Calu3 (cell line): ENCODE data around the gene CLCF1. TPM values are rescaled to one million over a fixed set of nuclear protein-coding genes. Genes with fewer than 3 reads are reported as not detected.

ENCODE experiments used
- BruUV-seq: library from RNA; stranded (reverse); fragments of 400-500 nt; replicated peaks from 2 replicates; lab custom pipeline; 2021; lab: Mats Ljungman, UMichigan
- CTCF ChIA-PET: fragments of 300-600 bp; sonication (Branson Sonifier 250); formaldehyde crosslinking; loops from one replicate; lab custom pipeline; 2022; ENCODE audit warnings: antibody characterized with exemption; lab: Charles Lee
- DNase-seq: peaks from one replicate; pipeline ENCODE4 v3.0.0; 2022
- H3K27ac Mint-ChIP-seq: one replicate; pipeline ENCODE4 v1.8.0; 2022; ENCODE audit warnings: mixed read lengths; ENCODE audit not compliant: unreplicated experiment
- H3K27me3 Mint-ChIP-seq: one replicate; pipeline ENCODE4 v1.8.0; 2022; ENCODE audit warnings: mixed read lengths; ENCODE audit not compliant: unreplicated experiment
- H3K36me3 Mint-ChIP-seq: one replicate; pipeline ENCODE4 v1.8.0; 2022; ENCODE audit warnings: mild to moderate bottlenecking, moderate library complexity, mixed read lengths; ENCODE audit not compliant: insufficient read depth, unreplicated experiment
- H3K4me1 Mint-ChIP-seq: one replicate; pipeline ENCODE4 v1.8.0; 2022; ENCODE audit warnings: mild to moderate bottlenecking, low read depth, mixed read lengths; ENCODE audit not compliant: unreplicated experiment
- H3K4me3 Mint-ChIP-seq: one replicate; pipeline ENCODE4 v1.8.0; 2022; ENCODE audit warnings: mild to moderate bottlenecking, low read depth, moderate library complexity, mixed read lengths; ENCODE audit not compliant: unreplicated experiment
- H3K9me3 Mint-ChIP-seq: one replicate; pipeline ENCODE4 v1.8.0; 2022; ENCODE audit warnings: low read depth, mixed read lengths; ENCODE audit not compliant: unreplicated experiment
- CTCF ChIP-seq: fragments of 200-600 bp; IDR thresholded peaks from one replicate; pipeline ENCODE4 v1.8.0; 2022; ENCODE audit warnings: antibody characterized with exemption; ENCODE audit not compliant: unreplicated experiment
- intact Hi-C: fragments of 100-400 bp; cut with micrococcal nuclease; formaldehyde crosslinking; loops from one replicate; pipeline ENCODE4 v1.10.0; 2022; ENCODE audit not compliant: unreplicated experiment
- total RNA-seq: library from RNA; stranded (reverse); gene quantifications from 2 replicates; pipeline ENCODE4 v1.2.3, GENCODE V29; 2022

Gene CLCF1
- total RNA-seq, 1 experiment from 2014 or later: 7.5 TPM

DNA sequence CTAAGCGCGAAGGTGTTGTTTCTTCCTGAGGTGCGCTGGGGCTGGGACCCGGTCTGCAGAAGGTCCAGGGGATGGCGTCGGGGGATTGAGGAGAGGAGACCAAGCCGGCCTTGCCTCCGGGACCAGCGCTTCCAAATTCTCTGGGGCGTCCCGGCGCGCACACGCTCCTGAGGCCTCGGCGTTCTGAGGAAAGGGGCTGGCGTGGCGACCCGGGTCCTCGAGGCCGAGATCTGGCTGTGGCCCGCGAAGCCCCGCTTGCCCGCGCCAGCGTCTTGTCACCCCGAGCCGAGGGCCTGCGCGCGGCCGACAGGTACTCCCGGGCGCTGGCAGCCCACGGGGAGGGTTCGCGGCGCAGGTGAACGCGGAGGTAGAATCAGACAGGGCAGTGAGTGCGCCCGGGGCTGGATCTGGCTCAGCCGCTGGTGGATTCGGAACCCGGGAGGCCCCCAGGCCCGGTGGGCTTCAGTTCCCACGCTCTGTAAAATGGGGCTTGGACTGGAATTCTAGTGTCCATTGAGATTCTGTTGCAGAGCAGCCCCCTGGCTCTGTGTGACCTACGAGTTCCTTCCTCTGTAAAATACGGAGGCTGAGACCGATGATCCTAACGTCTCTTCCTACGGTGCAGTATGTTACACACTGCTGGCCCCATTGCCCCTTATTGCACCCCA, 55.4 kb downstream of the CLCF1 start:
- no peaks in the 10 kb centered on the region for H3K27me3 Mint-ChIP-seq
- TSS peak; percentile 14 for BruUV-seq
- TF ChIP-seq CTCF: no peak
- H3K36me3 Mint-ChIP-seq: peaks cover 35% of the 10 kb centered on the region
- DNase-seq: peak; percentile 53
- intact Hi-C loops: loop anchor here (1.0 kb wide), 1 partner anchor 56 kb away; no protein-coding TSS in a partner anchor
- CTCF ChIA-PET: interaction anchor here (0.6 to 3.5 kb wide), 18 partner anchors 14 to 335 kb away, joined by 3 to 25 read pairs (median 5); partner anchors contain the start of genes GRK2 and SSH3
- peak overlapping the region; percentile 93 for H3K27ac Mint-ChIP-seq
- H3K4me1 Mint-ChIP-seq: peaks cover 26% of the 10 kb centered on the region
- no peaks in the 10 kb centered on the region for H3K9me3 Mint-ChIP-seq
- peak overlapping the region; percentile 99 for H3K4me3 Mint-ChIP-seq

- H3K9me3 Mint-ChIP-seq: no peaks in the 10 kb centered on the region
- peak; percentile 88 for TF ChIP-seq CTCF
- CTCF ChIA-PET: interaction anchor here (0.6 to 3.5 kb wide), 19 partner anchors 14 to 335 kb away, joined by 3 to 25 read pairs (median 5); partner anchors contain the start of genes GRK2 and SSH3
- H3K36me3 Mint-ChIP-seq: peaks cover 42% of the 10 kb centered on the region
- DNase-seq: peak; percentile 97
- intact Hi-C loops: loop anchor here (1.0 kb wide), 1 partner anchor 55 kb away; no protein-coding TSS in a partner anchor
- BruUV-seq: TSS peak; percentile 97
- H3K27me3 Mint-ChIP-seq: no peaks in the 10 kb centered on the region
- H3K27ac Mint-ChIP-seq: peak overlapping the region; percentile 93
- peak overlapping the region; percentile 99 for H3K4me3 Mint-ChIP-seq
- H3K4me1 Mint-ChIP-seq: peaks cover 33% of the 10 kb centered on the region
These were observed 56.1 kb downstream of the CLCF1 start for GRCh38 chr11:67317205-67317887.

- no peak for TF ChIP-seq CTCF
- H3K36me3 Mint-ChIP-seq: peaks cover 43% of the 10 kb centered on the region
- H3K9me3 Mint-ChIP-seq: no peaks in the 10 kb centered on the region
- no peak for DNase-seq
- H3K4me1 Mint-ChIP-seq: peaks cover 36% of the 10 kb centered on the region
- intact Hi-C loops: loop anchor here (1.0 kb wide), 1 partner anchor 55 kb away; no protein-coding TSS in a partner anchor
- no peaks in the 10 kb centered on the region for H3K27me3 Mint-ChIP-seq
- no TSS peak for BruUV-seq
- peak overlapping the region; percentile 99 for H3K4me3 Mint-ChIP-seq
- peak overlapping the region; percentile 93 for H3K27ac Mint-ChIP-seq
- CTCF ChIA-PET: interaction anchor here (0.6 to 3.5 kb wide), 18 partner anchors 13 to 262 kb away, joined by 3 to 25 read pairs (median 5); partner anchors contain the start of genes GRK2 and SSH3
These were observed 56.6 kb downstream of the CLCF1 start for GRCh38 chr11:67316882-67317204.

DNA sequence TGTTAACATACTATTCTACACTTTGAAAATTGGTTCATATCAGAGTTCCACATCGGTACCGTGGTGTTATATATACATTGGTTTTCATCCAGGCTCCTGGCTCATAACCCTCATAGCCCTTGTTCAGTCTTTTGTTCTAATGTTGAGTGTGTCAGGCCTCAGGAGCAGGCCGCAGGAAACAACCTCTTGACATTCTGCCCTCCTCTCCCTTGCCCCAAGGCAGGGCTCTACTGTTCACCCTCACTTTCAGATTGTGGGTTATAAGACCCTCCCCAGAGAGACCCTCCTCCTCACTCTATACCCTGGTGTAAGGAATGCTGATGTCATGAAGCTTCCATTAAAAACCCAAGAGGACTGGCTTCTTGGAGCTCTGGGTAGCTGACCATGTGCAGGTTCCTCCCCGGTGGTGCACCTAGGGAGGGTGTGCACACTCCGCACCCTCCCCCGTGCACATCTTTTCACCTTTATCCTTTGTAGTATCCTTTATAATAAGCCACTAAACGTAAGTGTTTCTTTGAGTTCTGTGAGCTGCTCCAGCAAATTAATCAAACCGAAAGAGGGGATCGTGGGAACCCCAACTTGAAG, 58.0 kb downstream of the CLCF1 start:
- no peak for DNase-seq
- no TSS peak for BruUV-seq
- TF ChIP-seq CTCF: no peak
- H3K27me3 Mint-ChIP-seq: no peaks in the 10 kb centered on the region
- peaks cover 35% of the 10 kb centered on the region for H3K4me1 Mint-ChIP-seq
- H3K36me3 Mint-ChIP-seq: peaks cover 52% of the 10 kb centered on the region
- intact Hi-C loops: no loop called here
- CTCF ChIA-PET: interaction anchor here (0.6 to 3.5 kb wide), 2 partner anchors 12 to 30 kb away, joined by 5 to 25 read pairs; partner anchors contain the start of gene SSH3
- H3K4me3 Mint-ChIP-seq: no peak overlapping the region
- H3K9me3 Mint-ChIP-seq: no peaks in the 10 kb centered on the region
- H3K27ac Mint-ChIP-seq: no peak overlapping the region
